Mammary epithelial cell (primary cell): ENCODE results near the gene PRRC1.

Source experiments
- EZH2 ChIP-seq: IDR thresholded peaks from 2 replicates; pipeline ENCODE4 v1.6.1; 2012; ENCODE audit warnings: low read length, inconsistent platforms, borderline replicate concordance
- TF ChIP-seq, protein P1 (sequence below), 2 donors: IDR thresholded peaks in 1 of 2; conservative IDR thresholded peaks in 1 of 2; 2 replicates each; pipeline ENCODE4 v1.5.1; 2011 to 2012; ENCODE audit warnings: inconsistent platforms in 2 of 2, low read length in 2 of 2, mild to moderate bottlenecking in 2 of 2, control low read depth in 1 of 2, low read depth in 1 of 2; ENCODE audit not compliant: insufficient read depth in 1 of 2; ENCODE audit errors: extremely low read depth in 1 of 2

DNA sequence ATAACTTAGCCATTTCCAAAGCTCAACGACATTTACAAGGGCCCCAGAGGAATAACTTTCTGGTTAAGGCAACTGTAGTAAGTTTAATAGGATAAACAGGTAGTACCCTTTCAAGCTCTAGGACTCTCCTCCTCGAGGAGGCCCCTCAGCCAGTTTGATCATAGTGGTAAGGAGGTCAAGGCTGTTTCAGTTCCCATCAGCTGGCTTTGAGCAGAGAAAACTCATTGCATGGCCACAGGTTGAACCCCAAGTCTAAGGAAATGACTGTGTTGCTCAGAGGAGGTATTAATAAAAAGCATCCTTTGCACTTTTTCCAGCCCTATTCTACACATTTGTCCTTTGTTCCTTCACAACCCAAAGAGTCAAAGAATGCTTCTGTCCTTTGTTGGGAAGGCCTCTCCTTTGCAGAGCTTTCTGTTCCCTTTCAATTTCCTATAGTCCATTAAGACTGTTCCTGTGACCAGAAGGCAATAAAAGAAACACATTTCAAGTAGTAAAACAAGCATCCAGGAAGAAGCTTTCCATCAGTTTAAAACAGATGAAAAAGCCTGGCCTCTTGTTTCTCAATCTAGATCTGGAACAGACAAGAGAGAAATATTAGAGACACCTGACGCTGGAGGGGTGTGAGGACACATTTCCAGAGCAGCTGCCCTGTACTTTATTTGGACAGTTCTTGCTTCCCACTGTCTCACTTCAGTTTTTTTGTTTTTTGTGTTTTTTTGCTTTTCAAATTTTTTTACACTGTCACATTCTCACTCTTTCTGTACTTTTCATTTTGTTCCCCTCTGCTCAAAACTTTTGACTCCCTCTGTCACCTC lies 54.1 kb downstream of the PRRC1 start:
- TF ChIP-seq, protein P1, sequence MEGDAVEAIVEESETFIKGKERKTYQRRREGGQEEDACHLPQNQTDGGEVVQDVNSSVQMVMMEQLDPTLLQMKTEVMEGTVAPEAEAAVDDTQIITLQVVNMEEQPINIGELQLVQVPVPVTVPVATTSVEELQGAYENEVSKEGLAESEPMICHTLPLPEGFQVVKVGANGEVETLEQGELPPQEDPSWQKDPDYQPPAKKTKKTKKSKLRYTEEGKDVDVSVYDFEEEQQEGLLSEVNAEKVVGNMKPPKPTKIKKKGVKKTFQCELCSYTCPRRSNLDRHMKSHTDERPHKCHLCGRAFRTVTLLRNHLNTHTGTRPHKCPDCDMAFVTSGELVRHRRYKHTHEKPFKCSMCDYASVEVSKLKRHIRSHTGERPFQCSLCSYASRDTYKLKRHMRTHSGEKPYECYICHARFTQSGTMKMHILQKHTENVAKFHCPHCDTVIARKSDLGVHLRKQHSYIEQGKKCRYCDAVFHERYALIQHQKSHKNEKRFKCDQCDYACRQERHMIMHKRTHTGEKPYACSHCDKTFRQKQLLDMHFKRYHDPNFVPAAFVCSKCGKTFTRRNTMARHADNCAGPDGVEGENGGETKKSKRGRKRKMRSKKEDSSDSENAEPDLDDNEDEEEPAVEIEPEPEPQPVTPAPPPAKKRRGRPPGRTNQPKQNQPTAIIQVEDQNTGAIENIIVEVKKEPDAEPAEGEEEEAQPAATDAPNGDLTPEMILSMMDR (conservative IDR thresholded peaks at IDR 0.05 in 1 of 2, IDR thresholded peaks at IDR 0.05 in 1 of 2; ENCODE audit: extremely low read depth in 1 of 2, insufficient read depth in 1 of 2, low read depth in 1 of 2, low read length in 2 of 2), result no peak
- TF ChIP-seq EZH2, result no peak
